Uterine smooth muscle cell (primary cell): Measurements from ENCODE around the gene ATXN3. TPM values are rescaled to one million over a fixed set of nuclear protein-coding genes. Genes with fewer than 3 reads are reported as not detected.

Source experiments
- total RNA-seq: library from RNA; depleted of rRNA; stranded (reverse); fragments of >200 nt; gene quantifications from 2 replicates; pipeline ENCODE4 v1.2.3, GENCODE V29; 2014

ATXN3 gene
- total RNA-seq, result 48.2 and 57.8 TPM in 2 replicates

GRCh38 chr14:92106143-92106926, at the start of gene ATXN3:
ATXN3 (minus strand) TSS chr14:92106582; CDS start chr14:92106552, 30 bp downstream.

GRCh38 chr14:92121670-92122350, 15.4 kb upstream of the ATXN3 start, which contains the start of the genes CPSF2 and NDUFB1:
CPSF2 (plus strand) TSS chr14:92121969; CDS start chr14:92130985, 9,016 bp downstream.
NDUFB1 (minus strand) TSS chr14:92121706; CDS start chr14:92117637, 4,069 bp downstream.

GRCh38 chr14:92039719-92040430, 66.5 kb downstream of the ATXN3 start, which contains the start of gene TRIP11:
TRIP11 (minus strand) TSS chr14:92040059; CDS start chr14:92039685, 374 bp downstream.

Other genes with a start within 250 kb of the ATXN3 start
- 0.77 and 1.4 TPM in 2 replicates for gene TC2N, start 239.0 kb downstream of the ATXN3 start, total RNA-seq
- 25.0 and 47.2 TPM in 2 replicates for gene FBLN5, start 158.9 kb downstream of the ATXN3 start, total RNA-seq
- gene TRIP11, start 66.5 kb downstream of the ATXN3 start, total RNA-seq, result 38.7 and 42.7 TPM in 2 replicates
- gene NDUFB1, start 15.1 kb upstream of the ATXN3 start, total RNA-seq, result 127 and 130 TPM in 2 replicates
- gene CPSF2, start 15.4 kb upstream of the ATXN3 start, total RNA-seq, result 66.6 and 76.7 TPM in 2 replicates
- under 0.01 TPM in 1 of 2 replicates, not detected in the other for gene SLC24A4, start 216.6 kb upstream of the ATXN3 start, total RNA-seq